Endothelial cell of coronary artery (primary cell): ENCODE measurements around the gene CXCR2. TPM values are rescaled to one million over a fixed set of nuclear protein-coding genes. Genes with fewer than 3 reads are reported as not detected.

Experiments
- total RNA-seq: library from RNA; depleted of rRNA; stranded (reverse); fragments of >200 nt; gene quantifications from 2 replicates; pipeline ENCODE4 v1.2.3, GENCODE V29; 2014

CXCR2 gene
- total RNA-seq, result not detected in 2 replicates

GRCh38 chr2:218125626-218126080 lies at the start of gene CXCR2:
Gene CXCR2 (plus strand): TSS chr2:218126028. CDS start chr2:218134802, 8,774 bp downstream.

GRCh38 chr2:218166791-218167190 lies 41.0 kb downstream of the CXCR2 start, which contains the start of gene CXCR1:
Gene CXCR1 (minus strand): TSS chr2:218166962. CDS start chr2:218165211, 1,751 bp downstream.

Other genes starting within 250 kb of the CXCR2 start
- gene TNS1, start 123.0 kb upstream of the CXCR2 start, total RNA-seq, result 27.4 and 87.3 TPM in 2 replicates
- not detected in 2 replicates for gene RUFY4, start 56.8 kb upstream of the CXCR2 start, total RNA-seq
- gene CXCR1, start 40.9 kb downstream of the CXCR2 start, total RNA-seq, result not detected in 2 replicates
- 413 and 416 TPM in 2 replicates for gene ARPC2, start 91.2 kb downstream of the CXCR2 start, total RNA-seq
- under 0.01 TPM in 1 of 2 replicates, not detected in the other for gene GPBAR1, start 135.0 kb downstream of the CXCR2 start, total RNA-seq
- gene AAMP, start 144.1 kb downstream of the CXCR2 start, total RNA-seq, result 145 and 146 TPM in 2 replicates
- gene PNKD, start 144.5 kb downstream of the CXCR2 start, total RNA-seq, result 12.1 and 13.6 TPM in 2 replicates
- gene TMBIM1, start 166.5 kb downstream of the CXCR2 start, total RNA-seq, result 118 and 151 TPM in 2 replicates
- not detected in 2 replicates for gene CATIP, start 230.8 kb downstream of the CXCR2 start, total RNA-seq